Testis (tissue), 3 donors: ENCODE results near the gene EXOC4. TPM values are rescaled to one million over a fixed set of nuclear protein-coding genes. Genes with fewer than 3 reads are reported as not detected.

Experiments used
- DNase-seq: peaks from one replicate; pipeline ENCODE4 v3.0.0-alpha.2; 2019
- H3K27ac ChIP-seq, 2 donors: fragments of 200-600 bp; sonication (generic); one replicate each; pipeline ENCODE4 v1.5.1; 2019
- H3K27me3 ChIP-seq: fragments of 200-600 bp; sonication (generic); one replicate; pipeline ENCODE4 v1.5.1; 2019
- H3K36me3 ChIP-seq: fragments of 200-600 bp; sonication (generic); one replicate; pipeline ENCODE4 v1.5.1; 2017; ENCODE audit warnings: low read depth; ENCODE audit errors: missing control alignments
- H3K4me1 ChIP-seq: fragments of 200-600 bp; sonication (generic); one replicate; pipeline ENCODE4 v1.5.1; 2019
- H3K4me3 ChIP-seq, 2 donors: fragments of 200-600 bp; sonication (generic); one replicate each; pipeline ENCODE4 v1.5.1; 2017 to 2019
- H3K9me3 ChIP-seq: fragments of 200-600 bp; sonication (generic); one replicate; pipeline ENCODE4 v1.5.1; 2017
- POLR2A ChIP-seq: fragments of 450-650 bp; IDR thresholded peaks from one replicate; pipeline ENCODE4 v1.6.1; 2017; ENCODE audit warnings: antibody characterized with exemption, mild to moderate bottlenecking, moderate library complexity
- WGBS, 2 donors: methylation state at CpG; one replicate each; pipeline ENCODE4 v1.1.5; 2018; 5-methylcytosine and 5-hydroxymethylcytosine counted together
- intact Hi-C: fragments of 100-400 bp; cut with DNase I; formaldehyde crosslinking; loops from one replicate; pipeline ENCODE4 v1.15.1; 2023; ENCODE audit warnings: low total_unique reads
- polyA plus RNA-seq: library from polyadenylated mRNA; stranded (reverse); fragments of 350-450 nt; fragmentation: Illumina TruSeq; extraction: RNeasy Lipid Tissue Mini Kit (QIAGEN cat#74804); gene quantifications from one replicate; pipeline ENCODE4 v1.2.3, GENCODE V29; 2014; ENCODE audit warnings: low read depth, low replicate concordance; ENCODE audit not compliant: insufficient read depth
- total RNA-seq, 2 donors: library from RNA; depleted of rRNA; stranded (reverse); fragments of >200 nt; gene quantifications; one replicate each; pipeline ENCODE4 v1.2.3, GENCODE V29; 2016
- TF ChIP-seq, protein P1 (sequence below), 3 experiments: fragments of 450-650 bp in 2 of 3; fragments of 200-600 bp in 1 of 3; sonication (generic) in 1 of 3; IDR thresholded peaks; one replicate each; pipeline ENCODE4 v1.5.1; 2016 to 2019; ENCODE audit warnings: antibody characterized with exemption in 3 of 3, mild to moderate bottlenecking in 2 of 3, moderate library complexity in 1 of 3

Gene EXOC4
- total and polyA plus RNA-seq, 3 donors from 2014 or later, result 47.4 to 169 (median 142) TPM

DNA sequence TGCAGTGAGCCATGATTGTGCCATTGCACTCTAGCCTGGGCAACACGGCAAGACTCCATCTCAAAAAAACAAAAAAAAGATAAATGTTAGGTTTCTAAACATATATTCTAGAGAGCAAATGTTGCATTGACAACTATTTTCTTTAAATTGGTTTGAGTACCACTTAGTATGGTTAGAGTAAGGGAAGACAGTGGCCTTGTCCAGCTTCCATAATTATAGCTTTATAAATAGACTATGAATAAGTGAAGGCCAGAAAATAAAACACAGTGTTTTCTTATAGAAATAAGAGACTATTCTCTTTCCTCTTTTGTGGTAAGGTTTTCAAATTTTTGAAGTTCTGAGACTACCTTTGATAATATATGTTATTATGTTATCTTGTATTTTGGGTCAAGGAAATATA lies 50.5 kb downstream of the EXOC4 start:
- DNase-seq, result no peak
- Histone ChIP-seq H3K9me3 (no peaks in the 10 kb centered on the region), H3K27ac (no peak overlapping the region), H3K4me3 (no peak overlapping the region), H3K36me3 (no peaks in the 10 kb centered on the region), H3K4me1 (peaks cover 9% of the 10 kb centered on the region), H3K27me3 (no peaks in the 10 kb centered on the region)
- TF ChIP-seq POLR2A, result no peak
- TF ChIP-seq, protein P1, sequence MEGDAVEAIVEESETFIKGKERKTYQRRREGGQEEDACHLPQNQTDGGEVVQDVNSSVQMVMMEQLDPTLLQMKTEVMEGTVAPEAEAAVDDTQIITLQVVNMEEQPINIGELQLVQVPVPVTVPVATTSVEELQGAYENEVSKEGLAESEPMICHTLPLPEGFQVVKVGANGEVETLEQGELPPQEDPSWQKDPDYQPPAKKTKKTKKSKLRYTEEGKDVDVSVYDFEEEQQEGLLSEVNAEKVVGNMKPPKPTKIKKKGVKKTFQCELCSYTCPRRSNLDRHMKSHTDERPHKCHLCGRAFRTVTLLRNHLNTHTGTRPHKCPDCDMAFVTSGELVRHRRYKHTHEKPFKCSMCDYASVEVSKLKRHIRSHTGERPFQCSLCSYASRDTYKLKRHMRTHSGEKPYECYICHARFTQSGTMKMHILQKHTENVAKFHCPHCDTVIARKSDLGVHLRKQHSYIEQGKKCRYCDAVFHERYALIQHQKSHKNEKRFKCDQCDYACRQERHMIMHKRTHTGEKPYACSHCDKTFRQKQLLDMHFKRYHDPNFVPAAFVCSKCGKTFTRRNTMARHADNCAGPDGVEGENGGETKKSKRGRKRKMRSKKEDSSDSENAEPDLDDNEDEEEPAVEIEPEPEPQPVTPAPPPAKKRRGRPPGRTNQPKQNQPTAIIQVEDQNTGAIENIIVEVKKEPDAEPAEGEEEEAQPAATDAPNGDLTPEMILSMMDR (IDR thresholded peaks at IDR 0.05), result no peak
- WGBS, 2 donors, result 96 to 100% methylated on average over 1 of the region's 1 CpG
- intact Hi-C loops, result no loop called here

DNA sequence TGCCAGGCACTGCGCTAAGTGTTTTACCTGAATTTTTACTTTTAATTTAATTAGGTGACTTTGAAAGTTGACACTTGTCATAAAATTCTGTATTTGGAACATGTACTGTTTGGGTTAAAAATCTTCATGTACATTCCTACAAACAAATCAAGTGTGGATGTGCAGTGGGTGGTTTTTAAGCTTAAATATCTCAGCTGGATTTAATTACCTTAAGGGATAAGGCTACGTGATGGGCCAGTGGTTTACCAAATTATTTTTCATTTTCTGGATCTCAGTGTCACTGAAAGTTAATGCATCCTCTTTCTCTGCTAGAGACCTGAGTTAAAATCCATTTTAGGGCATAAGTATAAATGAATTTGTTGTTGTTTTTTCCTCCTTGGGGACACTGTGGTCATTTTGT lies 51.1 kb downstream of the EXOC4 start:
- Histone ChIP-seq H3K4me1 (peaks cover 9% of the 10 kb centered on the region), H3K4me3 (no peak overlapping the region), H3K27ac (no peak overlapping the region), H3K36me3 (no peaks in the 10 kb centered on the region), H3K9me3 (no peaks in the 10 kb centered on the region), H3K27me3 (no peaks in the 10 kb centered on the region)
- 89 to 96% methylated on average over 2 of the region's 2 CpGs for WGBS, 2 donors
- intact Hi-C loops, result no loop called here
- TF ChIP-seq, protein P1 (IDR thresholded peaks at IDR 0.05), result no peak
- no peak for TF ChIP-seq POLR2A
- DNase-seq, result no peak

DNA sequence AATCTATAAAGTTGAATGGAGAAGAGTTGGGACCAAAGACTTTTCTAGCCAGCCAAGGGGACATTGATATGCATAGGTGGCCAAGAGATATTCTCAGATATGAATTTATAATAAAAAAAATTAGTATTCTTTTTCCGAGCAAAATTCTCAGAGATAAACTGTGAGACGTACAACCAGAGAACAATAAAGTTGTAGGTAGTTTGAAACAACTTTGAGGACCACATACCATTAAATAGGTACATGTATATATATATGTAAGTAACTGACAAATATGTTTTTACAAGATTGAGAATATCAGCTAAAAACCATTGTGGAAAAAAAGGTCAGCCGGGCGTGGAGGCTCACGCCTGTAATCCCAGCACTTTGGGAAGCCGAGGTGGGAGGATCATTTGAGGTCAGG lies 56.5 kb downstream of the EXOC4 start:
- intact Hi-C loops, result no loop called here
- no peaks in the 10 kb centered on the region for H3K36me3 ChIP-seq
- 95 to 98% methylated on average over 6 of the region's 6 CpGs for WGBS, 2 donors
- H3K27me3 ChIP-seq, result no peaks in the 10 kb centered on the region
- no peak for DNase-seq
- no peak overlapping the region for H3K4me3 ChIP-seq
- H3K4me1 ChIP-seq, result peaks cover 6% of the 10 kb centered on the region
- TF ChIP-seq, protein P1 (IDR thresholded peaks at IDR 0.05), result no peak
- no peak for TF ChIP-seq POLR2A
- H3K9me3 ChIP-seq, result no peaks in the 10 kb centered on the region
- no peak overlapping the region for H3K27ac ChIP-seq

DNA sequence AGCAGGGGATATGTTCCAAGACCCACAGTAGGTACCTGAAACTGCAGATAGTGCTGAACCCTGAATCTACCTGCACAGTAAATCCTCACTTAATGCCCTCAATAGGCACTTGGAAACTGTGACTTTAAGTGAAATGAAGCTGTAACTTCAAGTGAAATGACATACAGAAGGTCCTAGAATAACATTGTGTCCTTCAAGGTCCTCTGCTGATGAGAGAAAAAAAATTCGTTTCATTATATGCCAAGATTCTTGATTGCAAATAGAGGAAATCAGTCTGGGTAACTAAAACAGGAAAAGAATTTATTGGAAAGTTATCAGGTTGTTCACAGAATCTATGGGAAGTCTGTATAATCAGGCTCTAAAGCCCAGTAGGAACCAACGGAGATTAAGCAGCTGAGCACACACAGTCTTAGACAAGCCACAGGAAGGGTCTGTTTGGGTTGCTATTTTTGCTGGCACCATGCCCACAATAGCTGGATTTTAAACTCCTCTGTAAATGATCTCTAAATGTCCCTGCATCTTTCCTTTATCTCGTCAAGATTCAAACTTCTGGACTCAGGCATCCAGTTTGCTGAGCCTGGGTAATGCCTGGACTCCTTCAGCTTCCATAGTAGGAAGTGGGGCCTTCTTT lies 57.5 kb downstream of the EXOC4 start:
- H3K9me3 ChIP-seq, result no peaks in the 10 kb centered on the region
- intact Hi-C loops, result no loop called here
- WGBS, 2 donors, result 20 to 35% methylated on average over 3 of the region's 3 CpGs
- DNase-seq, result peak; percentile 44
- TF ChIP-seq, protein P1 (IDR thresholded peaks at IDR 0.05), result no peak
- no peak for TF ChIP-seq POLR2A
- H3K27me3 ChIP-seq, result no peaks in the 10 kb centered on the region
- H3K36me3 ChIP-seq, result no peaks in the 10 kb centered on the region
- peaks cover 6% of the 10 kb centered on the region for H3K4me1 ChIP-seq
- no peak overlapping the region for H3K27ac ChIP-seq
- no peak overlapping the region for H3K4me3 ChIP-seq

DNA sequence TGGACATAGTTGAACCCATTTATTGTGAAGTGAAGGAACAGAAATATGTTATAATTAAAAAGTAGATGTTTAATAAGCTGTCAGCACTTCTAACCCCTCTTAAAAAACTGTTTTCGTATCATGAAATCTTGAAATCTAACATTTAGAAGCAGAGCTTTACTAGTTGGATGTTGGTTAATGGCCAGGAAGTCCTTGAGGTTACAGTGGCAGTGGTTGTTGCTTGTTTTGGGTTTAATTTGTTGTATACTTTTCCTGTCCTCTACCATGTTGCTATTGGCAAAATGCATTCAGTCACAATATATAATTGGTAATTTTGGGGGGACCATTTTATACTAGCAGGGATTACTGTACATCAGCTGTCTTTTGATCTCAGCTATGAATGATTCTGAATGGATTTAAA lies 60.7 kb downstream of the EXOC4 start:
- H3K27ac ChIP-seq, result no peak overlapping the region
- WGBS, 2 donors, result 84% methylated on average over 1 of the region's 1 CpG
- H3K9me3 ChIP-seq, result no peaks in the 10 kb centered on the region
- intact Hi-C loops, result no loop called here
- no peak for DNase-seq
- TF ChIP-seq, protein P1 (IDR thresholded peaks at IDR 0.05), result no peak
- no peak for TF ChIP-seq POLR2A
- H3K4me3 ChIP-seq, result no peak overlapping the region
- no peaks in the 10 kb centered on the region for H3K27me3 ChIP-seq
- H3K36me3 ChIP-seq, result no peaks in the 10 kb centered on the region
- H3K4me1 ChIP-seq, result peaks cover 6% of the 10 kb centered on the region
